NT2/D1 (cell line): Measurements from ENCODE around the gene PRKAR1A.

Experiments
- SUZ12 ChIP-seq: IDR thresholded peaks from 2 replicates; pipeline ENCODE4 v1.6.1; 2011; ENCODE audit not compliant: insufficient read length, insufficient read depth; ENCODE audit errors: extremely low read depth
- YY1 ChIP-seq: IDR thresholded peaks from 2 replicates; pipeline ENCODE4 v1.6.1; 2011; ENCODE audit not compliant: insufficient read length, insufficient read depth
- ZNF274 ChIP-seq: IDR thresholded peaks from 2 replicates; pipeline ENCODE4 v1.6.1; 2011; ENCODE audit warnings: mild to moderate bottlenecking, low read depth, low read length

GRCh38 chr17:68576811-68577496 lies 64.7 kb downstream of the PRKAR1A start:
- TF ChIP-seq YY1, result no peak
- TF ChIP-seq SUZ12, result no peak
- no peak for TF ChIP-seq ZNF274
